Parathyroid adenoma (tissue), 2 donors: ENCODE results near the gene SH3BP2.
"Not testable (repeated sequence)": the region's sequence is repeated elsewhere in the genome, so short reads cannot be mapped to it uniquely, and the experiment has no call there.

Source experiments
- H2AFZ ChIP-seq: fragments of 300-600 bp; sonication (generic); one replicate; pipeline ENCODE4 v1.7.0; 2017; ENCODE audit warnings: antibody characterized with exemption, mild to moderate bottlenecking
- H3K27ac ChIP-seq: fragments of 300-600 bp; sonication (generic); one replicate; pipeline ENCODE4 v1.7.0; 2017
- H3K27me3 ChIP-seq: fragments of 300-600 bp; sonication (generic); one replicate; pipeline ENCODE4 v1.7.0; 2017; ENCODE audit warnings: low read length; ENCODE audit not compliant: control insufficient read depth, insufficient read depth
- H3K36me3 ChIP-seq: fragments of 300-600 bp; sonication (generic); one replicate; pipeline ENCODE4 v1.7.0; 2017; ENCODE audit warnings: low read length; ENCODE audit not compliant: control insufficient read depth, insufficient read depth
- H3K4me1 ChIP-seq: fragments of 300-600 bp; sonication (generic); one replicate; pipeline ENCODE4 v1.7.0; 2017; ENCODE audit warnings: control low read depth
- H3K4me2 ChIP-seq: fragments of 300-600 bp; sonication (generic); one replicate; pipeline ENCODE4 v1.7.0; 2017; ENCODE audit warnings: low read length
- H3K4me3 ChIP-seq: fragments of 300-600 bp; sonication (generic); one replicate; pipeline ENCODE4 v1.7.0; 2017; ENCODE audit warnings: low read depth, low read length
- H3K79me2 ChIP-seq: fragments of 300-600 bp; sonication (generic); one replicate; pipeline ENCODE4 v1.7.0; 2017; ENCODE audit warnings: control low read depth
- H3K9ac ChIP-seq: fragments of 300-600 bp; sonication (generic); one replicate; pipeline ENCODE4 v1.7.0; 2017; ENCODE audit warnings: mild to moderate bottlenecking
- H3K9me3 ChIP-seq: fragments of 300-600 bp; sonication (generic); one replicate; pipeline ENCODE4 v1.7.0; 2017; ENCODE audit warnings: low read length; ENCODE audit not compliant: control insufficient read depth
- CTCF ChIP-seq: fragments of 300-600 bp; sonication (generic); IDR thresholded peaks from one replicate; pipeline ENCODE4 v1.7.0; 2017; ENCODE audit warnings: antibody characterized with exemption, mild to moderate bottlenecking
- donor health status: primary hyperparathyroidism.

SH3BP2 gene

GRCh38 chr4:2761035-2761923 is 31.6 kb upstream of the SH3BP2 start:
- H3K79me2 ChIP-seq, result no peaks in the 10 kb centered on the region
- no peak overlapping the region for H3K4me2 ChIP-seq
- no peaks in the 10 kb centered on the region for H3K27me3 ChIP-seq
- no peak overlapping the region for H2AFZ ChIP-seq
- no peak overlapping the region for H3K9ac ChIP-seq
- H3K36me3 ChIP-seq, result no peaks in the 10 kb centered on the region
- H3K27ac ChIP-seq, result no peak overlapping the region
- H3K4me3 ChIP-seq, result no peak overlapping the region
- H3K9me3 ChIP-seq, result no peaks in the 10 kb centered on the region
- no peak for TF ChIP-seq CTCF
- H3K4me1 ChIP-seq, result no peaks in the 10 kb centered on the region

- Histone ChIP-seq H3K9ac (no peak overlapping the region), H3K27ac (no peak overlapping the region), H3K4me3 (no peak overlapping the region), H3K4me2 (no peak overlapping the region), H3K36me3 (no peaks in the 10 kb centered on the region), H3K27me3 (no peaks in the 10 kb centered on the region), H3K4me1 (no peaks in the 10 kb centered on the region), H2AFZ (no peak overlapping the region), H3K79me2 (no peaks in the 10 kb centered on the region), H3K9me3 (no peaks in the 10 kb centered on the region)
- TF ChIP-seq CTCF, result no peak
Observed at GRCh38 chr4:2762048-2762447, 30.8 kb upstream of the SH3BP2 start.

- H3K27ac ChIP-seq, H3K9ac ChIP-seq, H3K9me3 ChIP-seq: not testable (repeated sequence)
Observed at GRCh38 chr4:2762486-2763370, 30.2 kb upstream of the SH3BP2 start.

GRCh38 chr4:2763511-2763967 is 29.3 kb upstream of the SH3BP2 start:
- H3K79me2 ChIP-seq, result no peaks in the 10 kb centered on the region
- no peaks in the 10 kb centered on the region for H3K4me1 ChIP-seq
- peak overlapping the region; percentile 77 for H2AFZ ChIP-seq
- H3K36me3 ChIP-seq, result no peaks in the 10 kb centered on the region
- H3K9ac ChIP-seq, result no peak overlapping the region
- H3K27me3 ChIP-seq, result no peaks in the 10 kb centered on the region
- H3K27ac ChIP-seq, result no peak overlapping the region
- no peaks in the 10 kb centered on the region for H3K9me3 ChIP-seq
- peak overlapping the region; percentile 53 for H3K4me2 ChIP-seq
- no peak for TF ChIP-seq CTCF
- H3K4me3 ChIP-seq, result peak overlapping the region; percentile 31

More at GRCh38 chr4:2762486-2763370, 30.2 kb upstream of the SH3BP2 start:
- H3K4me3 ChIP-seq, H2AFZ ChIP-seq, H3K79me2 ChIP-seq, H3K36me3 ChIP-seq, H3K4me2 ChIP-seq, H3K4me1 ChIP-seq, H3K27me3 ChIP-seq: not testable (repeated sequence)
